ENCODE results near the gene PIM2.

DNA sequence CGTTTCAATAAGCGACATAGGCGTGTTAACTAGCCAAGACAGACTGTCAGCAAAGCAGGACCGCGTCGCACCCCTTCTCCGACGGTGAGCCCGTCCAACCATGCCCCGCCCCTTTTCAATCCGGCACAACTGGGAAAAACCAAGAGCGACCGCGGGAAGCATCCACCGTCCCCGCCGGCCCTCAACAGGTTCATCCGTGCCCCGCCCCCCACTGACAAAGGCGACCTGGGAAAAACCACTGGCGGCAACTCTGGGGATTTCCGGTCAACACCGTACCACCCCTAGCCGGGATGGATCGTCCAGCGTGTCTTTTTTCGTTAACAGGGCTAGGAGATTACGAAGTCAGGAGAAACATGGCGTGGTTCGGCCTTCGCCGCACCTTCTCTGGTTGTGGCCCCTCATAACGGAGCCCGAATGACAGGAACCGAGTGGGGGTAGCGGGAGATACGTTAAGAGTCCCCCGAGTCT, 21.6 kb downstream of the PIM2 start:
- TF ChIP-seq, protein P1, sequence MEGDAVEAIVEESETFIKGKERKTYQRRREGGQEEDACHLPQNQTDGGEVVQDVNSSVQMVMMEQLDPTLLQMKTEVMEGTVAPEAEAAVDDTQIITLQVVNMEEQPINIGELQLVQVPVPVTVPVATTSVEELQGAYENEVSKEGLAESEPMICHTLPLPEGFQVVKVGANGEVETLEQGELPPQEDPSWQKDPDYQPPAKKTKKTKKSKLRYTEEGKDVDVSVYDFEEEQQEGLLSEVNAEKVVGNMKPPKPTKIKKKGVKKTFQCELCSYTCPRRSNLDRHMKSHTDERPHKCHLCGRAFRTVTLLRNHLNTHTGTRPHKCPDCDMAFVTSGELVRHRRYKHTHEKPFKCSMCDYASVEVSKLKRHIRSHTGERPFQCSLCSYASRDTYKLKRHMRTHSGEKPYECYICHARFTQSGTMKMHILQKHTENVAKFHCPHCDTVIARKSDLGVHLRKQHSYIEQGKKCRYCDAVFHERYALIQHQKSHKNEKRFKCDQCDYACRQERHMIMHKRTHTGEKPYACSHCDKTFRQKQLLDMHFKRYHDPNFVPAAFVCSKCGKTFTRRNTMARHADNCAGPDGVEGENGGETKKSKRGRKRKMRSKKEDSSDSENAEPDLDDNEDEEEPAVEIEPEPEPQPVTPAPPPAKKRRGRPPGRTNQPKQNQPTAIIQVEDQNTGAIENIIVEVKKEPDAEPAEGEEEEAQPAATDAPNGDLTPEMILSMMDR (IDR thresholded peaks at IDR 0.05) = no peak
- TF ChIP-seq POLR2A (IDR thresholded peaks at IDR 0.05) = no peak
